B cell (primary cell): Measurements from ENCODE around the gene ZNF609. TPM values are rescaled to one million over a fixed set of nuclear protein-coding genes. Genes with fewer than 3 reads are reported as not detected.

Experiments used
- ATAC-seq: fragments of 200-7000 bp; cut with Tn5 transposase; one replicate; pipeline ENCODE4 v1.10.0; 2021; ENCODE audit warnings: low read depth, mild to moderate bottlenecking, moderate number of reproducible peaks, moderate library complexity
- CTCF ChIA-PET: fragments of 350-600 bp; sonication (Branson Sonifier 250); formaldehyde crosslinking; loops from one replicate; lab custom pipeline; 2021; ENCODE audit warnings: antibody characterized with exemption, inconsistent platforms; lab: Charles Lee
- POLR2A ChIA-PET: fragments of 350-600 bp; sonication (Branson Sonifier 250); formaldehyde crosslinking; loops from one replicate; lab custom pipeline; 2021; ENCODE audit warnings: antibody characterized with exemption; lab: Charles Lee
- DNase-seq: peaks from one replicate; pipeline ENCODE4 v3.0.0; 2013
- H2AFZ ChIP-seq: 2 replicates; pipeline ENCODE4 v1.6.1; 2012; ENCODE audit warnings: mild to moderate bottlenecking, low read depth, low read length; ENCODE audit not compliant: insufficient read depth, poor library complexity, severe bottlenecking
- H3K27ac ChIP-seq, 2 donors: 1 replicate in 1 of 2; 2 replicates in 1 of 2; pipeline ENCODE4 v1.5.1; 2012 to 2013; ENCODE audit warnings: low read length in 2 of 2, mild to moderate bottlenecking in 2 of 2, moderate library complexity in 1 of 2
- H3K27me3 ChIP-seq, 4 experiments: fragments of 200-600 bp in 1 of 4; sonication (generic) in 1 of 4; replicated peaks in 1 of 4; 1 replicate in 2 of 4; 2 replicates in 2 of 4; pipeline versions ENCODE4 v1.6.1 to v1.7.0; 2013 to 2016; ENCODE audit warnings: low read length in 3 of 4, mild to moderate bottlenecking in 2 of 4, mixed read lengths in 1 of 4, moderate library complexity in 1 of 4; ENCODE audit not compliant: insufficient read depth in 4 of 4, control insufficient read depth in 3 of 4; ENCODE audit errors: control extremely low read depth in 1 of 4
- H3K36me3 ChIP-seq, 2 experiments: replicated peaks in 1 of 2; 1 replicate in 1 of 2; 2 replicates in 1 of 2; pipeline versions ENCODE4 v1.6.1 to v1.7.1; 2013; ENCODE audit warnings: low read length in 1 of 2; ENCODE audit not compliant: insufficient read depth in 2 of 2, control insufficient read depth in 1 of 2; ENCODE audit errors: control extremely low read depth in 1 of 2, extremely low read depth in 1 of 2
- H3K4me1 ChIP-seq, 2 donors: fragments of 200-600 bp in 1 of 2; sonication (generic) in 1 of 2; 1 replicate in 1 of 2; 2 replicates in 1 of 2; pipeline versions ENCODE4 v1.5.1 to v1.6.1; 2013 to 2017; ENCODE audit warnings: low read length in 2 of 2; ENCODE audit not compliant: control insufficient read depth in 2 of 2, insufficient read depth in 2 of 2
- H3K4me2 ChIP-seq: replicated peaks from 2 replicates; pipeline ENCODE3; 2012; ENCODE audit warnings: mild to moderate bottlenecking, low read depth, low read length; ENCODE audit not compliant: poor library complexity, severe bottlenecking
- H3K4me3 ChIP-seq, 5 experiments: fragments of 200-600 bp in 1 of 5; sonication (generic) in 1 of 5; 1 replicate in 3 of 5; 2 replicates in 2 of 5; pipeline versions ENCODE4 v1.5.1 to v1.7.0; 2011 to 2016; ENCODE audit warnings: low read length in 4 of 5, mild to moderate bottlenecking in 4 of 5, low read depth in 2 of 5, control low read depth in 1 of 5, moderate library complexity in 1 of 5; ENCODE audit not compliant: insufficient read depth in 1 of 5; ENCODE audit errors: control extremely low read depth in 1 of 5, extremely low read depth in 1 of 5
- H3K79me2 ChIP-seq: fragments of 200-600 bp; sonication (generic); one replicate; pipeline ENCODE4 v1.6.0; 2016; ENCODE audit warnings: low read length; ENCODE audit not compliant: control insufficient read depth, insufficient read depth
- H3K9ac ChIP-seq: fragments of 200-600 bp; sonication (generic); 2 replicates; pipeline ENCODE4 v1.6.1; 2017; ENCODE audit warnings: mild to moderate bottlenecking, low read length, moderate library complexity
- H3K9me3 ChIP-seq, 3 donors: one replicate each; pipeline versions ENCODE4 v1.6.1 to v1.7.1; 2013; ENCODE audit warnings: low read length in 2 of 3; ENCODE audit not compliant: control insufficient read depth in 2 of 3, insufficient read depth in 1 of 3; ENCODE audit errors: control extremely low read depth in 1 of 3
- H4K20me1 ChIP-seq: 2 replicates; pipeline ENCODE4 v1.6.0; 2012; ENCODE audit warnings: mild to moderate bottlenecking, low read length; ENCODE audit not compliant: insufficient read depth, control insufficient read depth, poor library complexity, severe bottlenecking
- H3K27ac Mint-ChIP-seq: one replicate; pipeline ENCODE4 v1.8.0; 2021; ENCODE audit warnings: mixed read lengths
- H3K27me3 Mint-ChIP-seq: one replicate; pipeline ENCODE4 v1.8.0; 2021; ENCODE audit warnings: mixed read lengths
- H3K4me1 Mint-ChIP-seq: one replicate; pipeline ENCODE4 v1.8.0; 2021; ENCODE audit warnings: mixed read lengths
- H3K4me3 Mint-ChIP-seq: one replicate; pipeline ENCODE4 v1.8.0; 2021; ENCODE audit warnings: mixed read lengths
- H3K9me3 Mint-ChIP-seq: one replicate; pipeline ENCODE4 v1.8.0; 2022; ENCODE audit warnings: mixed read lengths; ENCODE audit not compliant: insufficient read depth
- EZH2 ChIP-seq: IDR thresholded peaks from 2 replicates; pipeline ENCODE4 v1.6.1; 2012; ENCODE audit warnings: borderline replicate concordance, low read depth, mild to moderate bottlenecking, moderate library complexity, low read length; ENCODE audit not compliant: insufficient read depth, poor library complexity, severe bottlenecking
- WGBS: methylation state at CpG from one replicate; pipeline ENCODE4 v1.1.5; 2013; ENCODE audit warnings: missing lambda C conversion rate; ENCODE audit not compliant: insufficient coverage; 5-methylcytosine and 5-hydroxymethylcytosine counted together
- intact Hi-C: fragments of 100-400 bp; cut with micrococcal nuclease; formaldehyde crosslinking; loops from one replicate; pipeline ENCODE4 v1.10.0; 2022
- polyA plus RNA-seq: library from polyadenylated mRNA; depleted of rRNA; stranded (reverse); fragments of >200 nt; gene quantifications from 2 replicates; pipeline ENCODE4 v1.2.3, GENCODE V29; 2012
- total RNA-seq, 2 donors: library from RNA; stranded (reverse); fragments of 120-200 nt in 1 of 2; gene quantifications; 1 replicate in 1 of 2; 2 replicates in 1 of 2; pipeline versions ENCODE4 v1.2.3 to v1.2.4, GENCODE V29; 2013 to 2022
- TF ChIP-seq, protein P1 (sequence below): fragments of 200-600 bp; IDR thresholded peaks from one replicate; pipeline ENCODE4 v1.8.0; 2022; ENCODE audit warnings: antibody characterized with exemption, mild to moderate bottlenecking

The ZNF609 gene
- total and polyA plus RNA-seq, 2 donors (not counting 1 experiment from before 2014, with no cell fraction given) = 5.8 to 32.9 TPM

DNA sequence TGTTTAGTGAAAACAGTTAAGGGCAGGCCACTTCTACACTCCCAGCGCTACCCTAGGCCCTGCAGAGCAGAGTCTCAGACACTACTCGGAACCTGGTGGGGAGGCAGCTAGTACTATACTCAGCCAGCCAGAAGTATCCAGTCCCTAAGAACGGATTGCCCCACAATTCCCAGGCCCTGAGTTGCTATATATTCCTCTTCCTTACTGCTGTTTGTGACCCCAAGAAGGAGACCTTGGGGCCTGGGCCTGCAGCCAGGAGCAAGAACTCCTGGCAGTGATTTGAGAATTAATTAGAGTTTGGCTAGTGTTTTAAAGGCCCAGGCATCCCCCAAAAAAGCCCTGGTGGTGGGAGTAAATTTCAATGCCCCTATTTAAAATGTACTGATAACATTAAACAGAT is 227.3 kb downstream of the ZNF609 start:
- Histone ChIP-seq H3K27ac (no peak overlapping the region), H2AFZ (no peak overlapping the region), H3K27me3 (no peaks in the 10 kb centered on the region), H4K20me1 (no peaks in the 10 kb centered on the region), H3K79me2 (peaks cover 20% of the 10 kb centered on the region), H3K4me2 (no peak overlapping the region), H3K4me3 (no peak overlapping the region), H3K9ac (no peak overlapping the region), H3K9me3 (no peaks in the 10 kb centered on the region), H3K4me1 (peaks cover 4 to 10% of the 10 kb centered on the region in 2 donors), H3K36me3 (peaks cover 3 to 58% of the 10 kb centered on the region in 2 experiments)
- DNase-seq = no peak
- ATAC-seq = no peak
- POLR2A ChIA-PET = no interaction called here
- H3K27me3 Mint-ChIP-seq = no peaks in the 10 kb centered on the region
- no peak overlapping the region for H3K27ac Mint-ChIP-seq
- peaks cover 2% of the 10 kb centered on the region for H3K4me1 Mint-ChIP-seq
- TF ChIP-seq EZH2 = no peak
- TF ChIP-seq, protein P1, sequence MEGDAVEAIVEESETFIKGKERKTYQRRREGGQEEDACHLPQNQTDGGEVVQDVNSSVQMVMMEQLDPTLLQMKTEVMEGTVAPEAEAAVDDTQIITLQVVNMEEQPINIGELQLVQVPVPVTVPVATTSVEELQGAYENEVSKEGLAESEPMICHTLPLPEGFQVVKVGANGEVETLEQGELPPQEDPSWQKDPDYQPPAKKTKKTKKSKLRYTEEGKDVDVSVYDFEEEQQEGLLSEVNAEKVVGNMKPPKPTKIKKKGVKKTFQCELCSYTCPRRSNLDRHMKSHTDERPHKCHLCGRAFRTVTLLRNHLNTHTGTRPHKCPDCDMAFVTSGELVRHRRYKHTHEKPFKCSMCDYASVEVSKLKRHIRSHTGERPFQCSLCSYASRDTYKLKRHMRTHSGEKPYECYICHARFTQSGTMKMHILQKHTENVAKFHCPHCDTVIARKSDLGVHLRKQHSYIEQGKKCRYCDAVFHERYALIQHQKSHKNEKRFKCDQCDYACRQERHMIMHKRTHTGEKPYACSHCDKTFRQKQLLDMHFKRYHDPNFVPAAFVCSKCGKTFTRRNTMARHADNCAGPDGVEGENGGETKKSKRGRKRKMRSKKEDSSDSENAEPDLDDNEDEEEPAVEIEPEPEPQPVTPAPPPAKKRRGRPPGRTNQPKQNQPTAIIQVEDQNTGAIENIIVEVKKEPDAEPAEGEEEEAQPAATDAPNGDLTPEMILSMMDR = no peak
- no peak overlapping the region for H3K4me3 Mint-ChIP-seq
- no peaks in the 10 kb centered on the region for H3K9me3 Mint-ChIP-seq
- CTCF ChIA-PET = interaction anchor here (0.8 to 25.3 kb wide), 19 partner anchors 9 to 391 kb away, joined by 3 to 549 read pairs (median 7); no protein-coding TSS in a partner anchor
- intact Hi-C loops = loop anchor here (5.0 kb wide), 1 partner anchor 220 kb away; no protein-coding TSS in a partner anchor
- WGBS = 100% methylated on average over 2 of the region's 3 CpGs

DNA sequence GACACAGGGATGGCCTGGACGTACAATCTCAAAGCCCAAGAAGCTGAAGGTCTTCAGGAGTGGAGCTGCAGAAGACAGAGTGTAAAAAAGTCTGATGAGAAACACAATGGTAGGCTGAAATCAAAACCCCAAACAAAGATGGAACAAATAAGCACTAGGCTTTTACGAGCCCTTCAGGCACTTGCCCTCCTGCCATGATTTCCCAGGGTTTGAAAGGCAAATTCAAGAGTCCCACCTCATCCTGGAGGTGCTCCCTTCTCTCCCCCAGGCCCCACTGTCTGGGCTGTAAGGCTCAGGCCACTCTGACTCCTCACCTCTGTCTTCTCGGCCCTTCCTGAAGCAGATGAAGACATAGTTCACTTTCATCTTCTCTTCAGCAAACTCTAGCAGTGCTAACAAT is 228.4 kb downstream of the ZNF609 start:
- Histone ChIP-seq H3K27ac (no peak overlapping the region), H3K27me3 (no peaks in the 10 kb centered on the region), H2AFZ (no peak overlapping the region), H3K4me1 (peaks cover 4 to 12% of the 10 kb centered on the region in 2 donors), H3K79me2 (peaks cover 31% of the 10 kb centered on the region), H3K9me3 (no peaks in the 10 kb centered on the region), H3K4me2 (no peak overlapping the region), H3K9ac (no peak overlapping the region), H4K20me1 (no peaks in the 10 kb centered on the region), H3K36me3 (peaks cover 0 to 54% of the 10 kb centered on the region in 2 experiments), H3K4me3 (no peak overlapping the region)
- intact Hi-C loops = loop anchor here (5.0 kb wide), 1 partner anchor 219 kb away; no protein-coding TSS in a partner anchor
- DNase-seq = no peak
- ChIA-PET CTCF (interaction anchor here (0.7 to 25.3 kb wide), 5 partner anchors 9 to 216 kb away, joined by 4 to 549 read pairs (median 17); no protein-coding TSS in a partner anchor), POLR2A (no interaction called here)
- H3K27ac Mint-ChIP-seq = no peak overlapping the region
- no peak for TF ChIP-seq EZH2
- TF ChIP-seq, protein P1 = no peak
- H3K27me3 Mint-ChIP-seq = no peaks in the 10 kb centered on the region
- WGBS = 100% methylated on average over 3 of the region's 3 CpGs
- H3K9me3 Mint-ChIP-seq = no peaks in the 10 kb centered on the region
- ATAC-seq = no peak
- H3K4me1 Mint-ChIP-seq = peaks cover 6% of the 10 kb centered on the region
- no peak overlapping the region for H3K4me3 Mint-ChIP-seq
